GM21381 (cell line): ENCODE data around the gene RERE.

Experiments
- ATAC-seq: cut with Tn5 transposase; IDR thresholded peaks from one replicate; pipeline ENCODE4 v1.9.1; 2021; ENCODE audit warnings: mild to moderate bottlenecking, moderate library complexity; ENCODE audit not compliant: unreplicated experiment

Gene RERE

DNA sequence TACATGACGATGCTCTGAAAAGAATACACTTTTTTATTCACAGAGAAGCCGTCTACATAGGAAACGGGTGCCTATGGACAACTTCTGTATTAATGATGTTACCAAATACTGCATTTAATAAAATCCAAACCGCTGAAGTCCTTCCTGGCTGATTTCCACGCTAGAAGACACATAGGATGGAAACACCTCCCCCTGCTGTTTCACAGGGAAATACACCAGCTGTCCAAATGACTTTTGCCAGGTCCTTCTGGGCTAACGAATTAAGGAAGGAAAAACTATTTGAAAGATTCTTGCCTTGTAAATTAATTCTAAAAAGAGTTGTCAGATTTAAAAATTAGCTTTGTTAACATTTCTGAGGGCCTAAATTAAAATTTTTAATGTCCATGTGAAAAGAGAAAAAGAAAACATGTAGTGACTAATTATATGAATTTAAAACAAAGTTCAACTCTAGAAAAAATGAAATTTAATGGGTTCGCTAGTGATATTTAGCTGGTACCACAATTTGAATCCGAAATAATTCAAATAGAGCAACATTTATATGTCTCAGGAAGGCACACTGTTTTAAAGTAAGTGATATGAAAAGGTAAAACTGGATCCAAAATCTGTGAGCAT is 146.0 kb downstream of the RERE start:
- no peak for ATAC-seq

GRCh38 chr1:8670371-8670818 is 147.0 kb downstream of the RERE start:
- no peak for ATAC-seq

GRCh38 chr1:8669606-8670335 is 147.7 kb downstream of the RERE start:
- no peak for ATAC-seq

GRCh38 chr1:8667869-8668594 is 149.4 kb downstream of the RERE start:
- ATAC-seq, result no peak

DNA sequence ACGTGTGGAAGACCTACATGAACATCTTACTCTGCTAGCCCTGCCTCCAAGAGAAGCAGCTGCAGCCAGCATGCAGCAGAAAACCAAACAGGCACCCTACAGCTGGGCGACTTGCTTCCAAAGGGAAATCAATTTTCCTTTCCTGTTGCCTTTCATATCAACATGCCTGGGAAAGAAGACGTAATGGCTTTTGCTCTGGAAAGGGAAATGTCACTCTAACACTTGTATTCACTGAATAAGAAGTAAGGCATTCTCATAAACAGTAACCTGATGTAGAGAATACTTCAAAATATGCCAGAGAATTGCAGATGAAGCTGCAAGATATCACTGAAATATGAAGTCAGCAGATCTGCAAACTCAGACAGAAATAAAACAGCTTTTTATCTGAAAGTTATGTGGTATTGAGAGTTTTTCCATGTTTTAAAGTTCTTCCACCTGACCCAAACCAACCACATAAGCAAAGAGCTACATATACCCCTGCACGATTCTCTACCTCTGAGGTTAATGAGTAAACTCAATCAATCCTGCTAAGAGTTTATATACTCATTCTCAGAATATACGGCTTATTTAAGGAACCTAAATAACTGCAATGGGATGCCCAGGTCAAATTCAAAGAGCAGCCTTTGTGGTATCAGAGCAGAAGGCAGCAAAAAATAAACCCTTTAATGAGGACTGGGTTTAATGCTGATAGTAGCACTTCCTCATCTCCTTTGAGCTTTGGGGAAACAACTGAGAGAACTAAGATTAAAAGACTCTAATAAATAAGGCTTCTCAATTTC is 150.9 kb downstream of the RERE start:
- ATAC-seq, result no peak

DNA sequence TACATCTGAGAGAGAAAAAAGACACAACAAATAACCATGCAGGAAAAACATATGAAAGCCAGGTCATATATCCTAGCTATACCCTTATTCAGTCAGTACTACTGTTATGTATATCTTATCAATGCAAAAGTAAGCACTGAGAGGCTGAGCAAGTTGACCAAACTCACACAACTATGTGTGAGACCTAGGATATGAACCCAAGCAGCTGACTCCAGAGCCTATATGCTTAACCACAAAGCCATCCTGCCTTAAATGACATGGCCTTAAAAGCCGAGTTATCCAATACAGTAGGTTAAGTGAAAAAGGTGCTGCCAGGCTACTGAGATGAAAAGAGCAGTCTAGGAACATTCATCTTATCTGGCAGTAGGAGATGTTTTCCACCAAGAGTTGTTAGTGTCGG is 151.6 kb downstream of the RERE start:
- ATAC-seq, result no peak

DNA sequence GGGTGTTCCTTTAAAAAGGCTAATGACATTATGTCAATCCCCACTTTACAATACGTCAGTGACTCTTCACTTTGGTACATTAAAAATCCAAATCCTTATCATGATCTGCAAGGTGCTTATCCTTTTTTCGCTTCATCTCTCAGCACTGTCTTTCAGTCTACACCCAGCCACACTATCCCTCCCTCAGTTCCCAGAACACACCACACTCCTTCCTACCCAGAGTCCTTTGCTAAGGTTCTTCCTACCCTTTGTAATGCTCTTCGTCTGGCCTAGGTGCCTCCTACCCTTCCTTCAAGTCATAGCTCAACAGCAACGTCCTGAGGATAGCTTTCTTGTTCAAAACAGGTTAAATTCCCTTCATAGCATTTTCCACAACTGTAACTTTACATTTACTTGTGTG is 152.6 kb downstream of the RERE start:
- ATAC-seq, result no peak

DNA sequence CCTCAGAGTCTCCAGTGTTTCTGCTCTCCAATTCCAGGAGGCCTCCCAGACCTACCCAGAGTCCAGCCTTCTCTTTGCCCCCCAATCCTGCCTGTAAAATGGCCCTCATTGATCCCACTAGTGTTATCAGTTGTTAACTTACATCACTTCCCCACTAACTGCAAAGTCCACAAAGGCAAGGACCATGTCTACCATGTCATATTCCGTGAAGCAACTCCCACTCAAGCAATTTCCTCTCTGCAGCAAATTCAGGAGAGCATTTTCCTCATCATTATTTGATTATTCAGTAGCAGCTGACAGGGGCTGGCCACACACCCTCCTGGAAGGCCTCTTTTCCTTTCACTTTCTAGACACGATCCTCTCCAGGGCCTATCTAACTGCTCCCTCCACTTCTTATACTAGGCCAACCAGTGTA is 153.5 kb downstream of the RERE start:
- ATAC-seq, result no peak

DNA sequence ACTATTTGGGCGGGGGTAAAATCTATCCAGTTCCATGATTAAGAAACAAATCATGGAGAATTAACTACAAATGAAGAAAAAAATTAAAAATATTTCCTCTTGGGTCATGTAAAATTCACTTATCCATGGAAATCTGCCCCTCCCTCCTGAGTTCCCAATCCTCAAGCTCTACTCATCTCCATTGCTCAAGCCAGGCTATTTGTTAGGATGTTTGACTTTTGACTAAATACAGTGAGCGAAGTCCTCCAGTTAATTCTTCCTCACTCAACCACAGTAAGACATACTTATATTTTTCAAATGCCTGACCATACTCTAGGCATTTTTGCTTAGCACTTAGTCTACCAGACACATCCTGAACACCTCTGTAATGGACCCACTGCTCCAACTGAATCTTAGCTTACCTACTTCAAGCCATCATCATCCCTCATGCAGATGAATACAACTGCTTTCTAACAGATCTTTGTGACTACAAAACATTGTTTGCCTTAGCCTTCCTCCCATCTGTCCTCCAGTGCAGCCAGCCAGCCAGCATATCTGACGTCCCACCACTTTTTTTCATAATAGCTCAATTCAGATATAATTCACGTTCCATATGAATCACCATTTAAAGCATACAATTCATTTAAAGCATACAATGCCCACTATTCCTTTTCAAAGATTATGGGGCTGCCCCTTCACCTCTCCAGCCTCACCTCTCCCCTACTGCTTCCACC is 154.2 kb downstream of the RERE start:
- no peak for ATAC-seq

DNA sequence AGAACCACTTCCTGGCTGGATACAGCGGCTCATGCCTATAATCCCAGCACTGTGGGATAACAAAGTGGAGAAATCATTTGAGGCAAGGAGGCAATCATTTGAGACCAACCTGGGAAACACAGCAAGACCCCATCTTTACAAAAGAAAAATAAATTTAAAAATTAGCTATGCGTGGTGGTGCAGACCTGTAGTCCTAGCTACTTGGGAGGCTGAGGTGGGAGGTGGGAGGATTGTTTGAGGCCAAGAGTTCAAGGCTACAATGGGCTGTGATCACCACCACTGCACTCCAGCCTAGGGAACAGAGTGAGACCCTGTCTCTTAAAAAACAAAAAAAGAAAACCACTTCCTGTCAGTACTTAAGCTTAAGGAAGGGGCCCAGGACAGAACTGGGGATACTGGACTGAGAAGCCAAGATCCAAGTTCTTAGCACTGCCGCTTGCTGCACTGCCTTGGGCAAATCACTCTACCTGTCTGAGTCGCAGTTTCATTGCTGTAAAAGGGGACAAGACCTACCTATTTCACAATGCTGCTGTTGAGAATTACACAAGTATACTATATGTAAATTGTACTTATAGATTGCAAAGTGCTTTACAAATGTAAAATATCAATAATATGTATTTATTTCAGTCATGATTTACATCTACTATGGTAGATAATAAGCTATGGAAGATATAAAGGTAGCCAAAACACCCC is 154.9 kb downstream of the RERE start:
- no peak for ATAC-seq

DNA sequence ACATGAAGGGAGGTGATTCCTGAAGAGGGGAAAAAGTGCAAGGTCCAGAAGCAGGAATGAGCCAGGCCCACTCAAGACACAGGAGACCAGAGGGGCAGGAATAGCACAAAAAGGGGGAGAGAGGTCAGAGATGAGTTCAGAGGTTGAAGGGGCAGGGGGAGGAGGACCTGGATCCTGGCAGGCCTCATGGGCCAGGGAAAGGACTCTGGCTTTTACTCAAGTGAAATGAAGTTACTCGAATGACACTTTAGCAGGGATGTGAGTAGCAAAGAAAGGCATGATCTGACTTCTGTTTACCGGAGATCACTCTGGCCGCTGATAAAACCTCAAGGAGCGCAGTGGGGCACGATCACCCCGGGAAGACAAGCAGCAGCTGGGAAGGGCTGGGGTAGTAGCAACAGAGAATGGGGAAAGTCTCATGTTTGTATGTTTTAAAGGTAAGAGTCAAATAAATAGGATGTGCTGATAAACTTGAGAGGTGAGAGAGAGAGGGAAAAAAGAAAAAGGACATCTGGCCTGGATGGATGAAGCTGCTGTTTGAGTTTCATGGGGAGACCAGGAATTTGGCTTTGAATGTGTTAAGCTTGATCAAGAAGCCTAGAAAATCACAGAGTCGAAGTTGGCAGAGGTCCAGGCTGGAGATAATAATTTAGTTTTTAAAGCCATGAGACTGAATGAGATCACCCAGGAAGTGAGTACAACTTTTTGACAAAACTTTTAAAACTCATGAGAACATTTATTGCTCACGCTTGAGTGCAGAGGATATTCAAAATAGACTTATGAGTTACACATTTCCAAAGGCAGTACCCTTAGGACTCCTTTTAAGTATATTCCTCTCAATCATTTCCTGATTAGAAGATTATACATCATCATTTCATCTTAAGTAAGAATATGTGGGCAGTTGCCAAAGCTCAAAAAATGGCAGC is 156.0 kb downstream of the RERE start:
- ATAC-seq, result peak; percentile 35

DNA sequence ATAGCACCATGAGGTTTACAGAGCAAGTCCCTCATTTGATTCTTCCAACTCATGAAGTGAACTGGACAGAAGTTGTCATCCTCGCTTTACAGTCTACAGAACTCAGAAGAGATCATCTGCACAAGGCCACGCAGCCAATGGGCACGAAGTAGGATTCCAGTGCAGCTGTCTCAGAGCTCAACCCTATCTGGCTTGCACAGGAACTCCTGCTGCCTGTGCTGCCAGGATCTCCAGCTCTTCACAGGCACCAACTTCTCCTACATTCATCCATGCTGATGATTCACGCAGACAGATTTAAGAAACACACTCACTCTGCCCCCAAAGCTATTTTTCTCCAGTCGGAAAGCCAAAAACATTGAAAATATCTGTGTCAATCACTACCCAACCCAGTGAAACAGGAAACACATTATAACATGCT is 157.0 kb downstream of the RERE start:
- ATAC-seq, result no peak

DNA sequence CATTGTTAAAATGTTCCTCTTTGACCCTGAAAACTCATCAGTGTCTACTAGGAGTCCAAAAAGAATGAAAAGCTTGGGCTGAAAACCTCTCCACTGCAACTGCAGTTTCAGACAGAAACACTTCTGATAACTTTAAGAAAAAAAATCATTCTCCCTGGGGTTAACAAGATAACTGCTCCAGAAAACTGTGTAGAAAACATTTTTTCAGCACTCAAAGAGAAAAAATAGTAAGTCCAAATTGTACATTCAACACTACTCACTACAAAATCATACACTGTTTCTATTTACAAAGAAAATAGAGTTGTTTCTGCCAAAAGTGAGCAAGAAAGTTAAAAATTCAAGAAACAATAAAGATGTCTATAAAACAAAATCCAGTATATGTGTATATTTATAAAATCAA is 157.8 kb downstream of the RERE start:
- no peak for ATAC-seq

DNA sequence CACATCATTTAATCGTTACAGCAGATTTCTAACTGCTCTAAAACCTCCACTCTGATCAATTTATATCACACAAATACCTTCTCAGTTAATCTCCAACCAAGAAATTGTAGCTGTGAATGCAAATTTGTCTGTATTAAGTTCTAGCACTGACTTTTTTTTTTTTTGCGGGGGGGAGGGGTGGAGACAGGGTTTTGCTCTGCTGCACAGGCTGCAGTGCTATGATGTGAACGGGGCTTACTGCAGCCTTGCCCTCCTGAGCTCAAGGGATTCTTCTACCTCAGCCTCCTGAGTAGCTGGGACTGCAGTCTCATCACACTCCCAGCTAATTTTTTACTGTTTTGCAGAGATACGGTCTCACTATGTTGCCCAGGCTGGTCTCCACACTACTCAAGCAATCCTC is 163.6 kb downstream of the RERE start:
- no peak for ATAC-seq

DNA sequence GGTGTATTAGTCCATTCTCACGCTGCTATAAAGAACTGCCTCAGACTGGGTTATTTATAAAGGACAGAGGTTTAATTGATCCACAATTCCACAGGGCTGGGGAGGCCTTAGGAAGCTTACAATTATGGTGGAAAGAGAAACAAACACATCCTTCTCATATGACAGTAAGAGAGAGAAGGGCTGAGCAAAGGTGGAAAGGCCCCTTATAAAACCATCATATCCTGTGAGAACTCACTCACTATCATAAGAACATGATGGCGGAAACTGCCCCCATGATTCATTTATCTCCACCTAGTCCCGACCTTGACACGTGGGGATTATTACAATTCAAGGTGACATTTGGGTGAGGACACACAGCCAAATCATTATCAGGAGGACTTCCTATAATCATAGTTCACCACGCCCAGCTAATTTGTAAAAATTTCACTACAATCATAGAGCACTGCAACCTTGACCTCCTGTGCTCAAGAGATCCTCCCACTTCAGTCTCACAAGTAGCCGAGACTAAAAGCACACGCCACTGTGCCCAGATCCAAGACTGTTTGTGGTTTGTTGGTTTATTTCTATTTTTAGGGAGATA is 164.9 kb downstream of the RERE start:
- ATAC-seq, result no peak

DNA sequence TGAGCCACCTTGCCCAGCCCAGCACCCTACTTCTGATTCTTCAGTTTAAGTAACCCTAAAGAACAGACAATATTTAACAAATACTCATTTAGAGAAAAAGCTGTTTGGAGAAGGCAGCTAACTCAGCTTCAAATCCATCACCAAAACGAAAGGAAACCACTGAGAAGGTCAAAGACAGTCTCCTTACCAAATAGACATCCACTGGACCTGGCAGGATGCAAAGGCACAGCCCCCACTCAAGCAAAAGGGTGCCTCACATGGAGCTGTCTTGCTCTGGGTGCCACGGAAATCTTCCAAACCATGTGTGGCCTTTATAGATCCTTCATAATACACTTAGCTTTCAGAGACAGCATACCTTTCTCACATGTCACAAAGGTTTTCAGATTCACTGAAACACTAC is 165.5 kb downstream of the RERE start:
- no peak for ATAC-seq

DNA sequence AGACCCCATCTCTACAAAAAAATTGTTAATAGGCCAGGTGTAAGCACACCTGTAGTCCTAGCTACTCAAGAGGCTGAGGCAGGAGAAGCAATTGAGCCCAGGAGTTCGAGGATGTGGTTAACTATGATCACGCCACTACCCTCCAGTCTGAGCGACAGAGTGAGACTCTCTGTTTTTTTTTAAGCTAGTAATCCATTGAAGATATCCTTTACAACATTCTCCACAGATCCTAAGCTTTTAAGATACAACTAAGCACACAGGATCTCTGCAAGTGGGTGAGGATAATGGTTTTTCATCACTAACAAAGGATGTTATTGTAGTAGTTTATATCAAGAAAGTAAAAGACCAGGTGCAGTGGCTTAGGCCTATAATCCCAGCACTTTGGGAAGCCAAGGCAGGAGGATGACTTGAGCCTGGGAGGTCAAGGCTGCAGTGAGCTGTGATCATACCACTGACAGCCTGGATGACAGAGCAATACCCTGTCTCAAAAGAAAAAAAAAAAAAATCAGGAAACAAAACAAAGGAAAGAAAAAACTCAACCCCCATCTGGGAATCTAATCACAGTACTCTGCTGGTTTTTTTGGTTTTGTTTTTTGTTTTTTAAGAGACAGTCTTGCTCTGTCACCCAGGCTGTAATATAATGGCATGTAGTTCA is 166.1 kb downstream of the RERE start:
- no peak for ATAC-seq

GRCh38 chr1:8649875-8650274 is 167.6 kb downstream of the RERE start:
- ATAC-seq, result no peak
